ENCODE results near the gene CERS5.

CERS5 gene

DNA sequence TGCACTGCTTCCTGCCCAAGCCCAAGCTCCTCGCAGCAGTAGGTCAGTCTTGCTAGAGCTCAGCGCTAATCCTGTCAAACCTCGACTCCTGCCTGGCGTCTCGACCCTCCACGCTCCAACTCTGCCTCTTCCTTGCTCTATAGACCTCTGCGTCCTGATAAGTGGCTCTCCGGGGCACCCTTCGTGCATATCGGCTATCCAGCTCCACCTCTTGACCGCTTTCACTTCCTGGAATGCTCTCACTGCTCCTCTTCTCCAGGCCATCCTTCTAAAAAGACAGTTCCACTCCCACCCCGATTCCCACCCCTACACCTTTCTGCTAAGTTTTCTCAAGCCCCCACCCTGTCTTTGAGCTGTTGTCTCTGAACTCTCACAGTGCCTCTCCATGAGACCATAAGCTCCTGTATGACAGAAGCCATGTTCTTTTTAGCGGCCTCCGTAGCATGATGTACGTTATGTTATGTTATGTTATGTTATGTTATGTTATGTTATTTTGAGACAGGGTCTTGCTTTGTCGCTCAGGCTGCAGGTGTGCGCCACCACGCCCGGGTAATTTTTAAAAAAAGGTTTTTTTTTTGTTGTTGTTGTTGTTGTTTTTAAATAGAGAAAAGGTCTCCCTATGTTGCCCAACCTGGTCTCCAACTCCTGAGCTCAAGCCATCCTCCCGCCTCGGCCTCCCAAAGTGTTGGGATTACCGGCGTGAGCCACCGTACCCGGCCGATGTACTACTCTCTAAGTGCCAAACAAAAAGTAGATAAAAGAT is 54.5 kb downstream of the CERS5 start:
- H3K4me3 ChIP-seq (ENCODE audit: low read depth, low read length): peak overlapping the region; percentile 96
- no peak for DNase-seq (ENCODE audit: low read depth)
- TF ChIP-seq, protein P1, sequence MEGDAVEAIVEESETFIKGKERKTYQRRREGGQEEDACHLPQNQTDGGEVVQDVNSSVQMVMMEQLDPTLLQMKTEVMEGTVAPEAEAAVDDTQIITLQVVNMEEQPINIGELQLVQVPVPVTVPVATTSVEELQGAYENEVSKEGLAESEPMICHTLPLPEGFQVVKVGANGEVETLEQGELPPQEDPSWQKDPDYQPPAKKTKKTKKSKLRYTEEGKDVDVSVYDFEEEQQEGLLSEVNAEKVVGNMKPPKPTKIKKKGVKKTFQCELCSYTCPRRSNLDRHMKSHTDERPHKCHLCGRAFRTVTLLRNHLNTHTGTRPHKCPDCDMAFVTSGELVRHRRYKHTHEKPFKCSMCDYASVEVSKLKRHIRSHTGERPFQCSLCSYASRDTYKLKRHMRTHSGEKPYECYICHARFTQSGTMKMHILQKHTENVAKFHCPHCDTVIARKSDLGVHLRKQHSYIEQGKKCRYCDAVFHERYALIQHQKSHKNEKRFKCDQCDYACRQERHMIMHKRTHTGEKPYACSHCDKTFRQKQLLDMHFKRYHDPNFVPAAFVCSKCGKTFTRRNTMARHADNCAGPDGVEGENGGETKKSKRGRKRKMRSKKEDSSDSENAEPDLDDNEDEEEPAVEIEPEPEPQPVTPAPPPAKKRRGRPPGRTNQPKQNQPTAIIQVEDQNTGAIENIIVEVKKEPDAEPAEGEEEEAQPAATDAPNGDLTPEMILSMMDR (IDR thresholded peaks at IDR 0.05; ENCODE audit: low read depth, low read length): no peak
- TF ChIP-seq, protein P2, sequence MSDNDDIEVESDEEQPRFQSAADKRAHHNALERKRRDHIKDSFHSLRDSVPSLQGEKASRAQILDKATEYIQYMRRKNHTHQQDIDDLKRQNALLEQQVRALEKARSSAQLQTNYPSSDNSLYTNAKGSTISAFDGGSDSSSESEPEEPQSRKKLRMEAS (IDR thresholded peaks at IDR 0.05; ENCODE audit: low read depth, low read length): no peak
- TF ChIP-seq MYC (IDR thresholded peaks at IDR 0.05; ENCODE audit: low read depth, low read length) (no peak), POLR2A (IDR thresholded peaks at IDR 0.05; ENCODE audit: extremely low read depth, insufficient read length) (no peak)

DNA sequence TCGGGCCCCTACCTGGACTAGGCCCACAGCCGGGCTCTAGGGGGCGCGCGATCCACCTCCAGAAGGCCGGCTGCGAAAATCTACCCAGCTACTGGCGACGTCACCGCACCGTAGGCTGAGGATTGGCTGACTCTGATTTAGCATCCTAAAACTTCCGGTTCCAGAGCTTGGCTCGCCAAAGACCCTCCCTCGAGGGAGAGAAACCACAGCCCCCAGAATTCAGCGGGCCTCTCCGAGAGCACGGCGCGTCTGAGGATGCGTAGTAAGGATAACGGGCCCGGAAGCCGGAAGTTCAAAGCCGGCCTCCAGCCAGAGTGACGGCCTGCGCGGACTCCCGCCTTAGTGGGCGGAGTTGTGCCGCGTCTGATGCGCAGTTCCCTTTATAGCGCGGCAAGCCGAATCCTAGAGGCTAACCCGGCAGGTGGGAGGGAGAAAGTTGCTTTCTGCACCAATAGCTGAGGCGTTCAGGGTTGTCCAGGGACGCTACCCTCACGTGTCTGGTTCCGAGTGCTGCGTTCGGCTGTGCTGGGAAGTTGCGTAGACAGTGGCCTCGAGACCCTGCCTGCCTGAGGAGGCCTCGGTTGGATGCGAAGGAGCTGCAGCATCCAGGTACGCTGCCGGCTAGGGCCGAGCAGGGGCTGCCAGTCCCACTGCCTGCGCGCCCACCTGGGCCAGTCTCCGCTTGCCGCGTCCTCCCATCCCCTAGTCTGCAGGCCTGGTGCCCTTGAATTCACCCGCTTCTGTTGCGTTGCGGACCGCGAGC is 55.3 kb downstream of the CERS5 start, which contains the start of gene COX14:
TSS of gene COX14 (plus strand) at position 544 of the 763 bp plus-strand sequence. CDS start 7,808 bp downstream, outside the sequence.
- peak; percentile 65 for TF ChIP-seq MYC (IDR thresholded peaks at IDR 0.05; ENCODE audit: low read depth, low read length)
- TF ChIP-seq, protein P1 (IDR thresholded peaks at IDR 0.05; ENCODE audit: low read depth, low read length): peak; percentile 87
- TF ChIP-seq, protein P2 (IDR thresholded peaks at IDR 0.05; ENCODE audit: low read depth, low read length): peak; percentile 93
- peak; percentile 92 for TF ChIP-seq POLR2A (IDR thresholded peaks at IDR 0.05; ENCODE audit: extremely low read depth, insufficient read length)
- peak within 1 kb of the TSS; percentile 96 for H3K4me3 ChIP-seq (ENCODE audit: low read depth, low read length)
- DNase-seq (ENCODE audit: low read depth): peak; percentile 100

DNA sequence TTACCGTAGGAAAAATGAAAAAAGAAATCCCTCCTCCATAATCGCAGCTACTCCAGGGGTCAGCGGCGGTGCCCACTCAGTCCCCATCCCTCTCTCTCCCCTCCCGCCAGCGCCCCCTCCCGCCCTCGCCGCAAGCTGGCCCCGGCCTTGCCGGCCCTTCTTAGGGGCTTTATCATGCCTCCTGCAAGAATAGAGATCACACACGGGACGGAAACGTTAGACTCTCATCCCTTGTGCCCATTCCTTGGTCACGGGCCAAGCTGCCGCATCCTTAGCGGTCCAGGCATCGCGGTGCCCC is 55.8 kb downstream of the CERS5 start:
- TF ChIP-seq POLR2A (IDR thresholded peaks at IDR 0.05; ENCODE audit: extremely low read depth, insufficient read length) (no peak), MYC (IDR thresholded peaks at IDR 0.05; ENCODE audit: low read depth, low read length) (no peak)
- TF ChIP-seq, protein P2 (IDR thresholded peaks at IDR 0.05; ENCODE audit: low read depth, low read length): no peak
- TF ChIP-seq, protein P1 (IDR thresholded peaks at IDR 0.05; ENCODE audit: low read depth, low read length): no peak
- DNase-seq (ENCODE audit: low read depth): no peak
- no peak overlapping the region for H3K4me3 ChIP-seq (ENCODE audit: low read depth, low read length)

DNA sequence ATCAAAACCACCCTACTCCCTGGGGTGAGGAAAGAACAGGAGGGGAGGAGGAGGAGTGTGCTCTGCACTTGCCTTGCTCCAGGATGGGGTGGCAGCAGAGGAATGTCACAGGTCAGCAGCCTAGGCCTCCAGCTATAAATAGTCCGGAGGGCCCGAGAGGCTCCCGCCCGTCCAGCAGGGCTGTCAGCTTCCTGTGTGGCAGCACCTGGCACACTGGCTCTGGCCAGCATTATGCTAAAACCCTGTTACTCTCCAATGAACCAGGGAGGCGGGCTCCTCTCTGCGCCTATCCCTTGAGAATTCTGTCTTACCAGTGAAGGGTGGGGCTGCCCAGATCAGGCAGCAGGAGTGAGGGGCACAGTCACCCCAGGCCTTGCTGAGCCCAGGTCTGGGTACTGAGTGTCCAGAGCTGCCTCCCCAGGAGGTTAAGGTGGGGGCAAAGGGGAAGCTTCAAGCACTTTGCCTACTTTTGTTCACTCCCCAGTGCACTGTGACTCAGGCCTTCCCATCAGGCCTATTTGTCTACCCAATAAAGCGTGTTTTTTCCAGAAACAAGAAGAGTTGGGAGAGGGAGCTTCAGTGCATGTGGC is 56.3 kb downstream of the CERS5 start:
- TF ChIP-seq, protein P2 (IDR thresholded peaks at IDR 0.05; ENCODE audit: low read depth, low read length): no peak
- TF ChIP-seq POLR2A (IDR thresholded peaks at IDR 0.05; ENCODE audit: extremely low read depth, insufficient read length) (no peak), MYC (IDR thresholded peaks at IDR 0.05; ENCODE audit: low read depth, low read length) (no peak)
- TF ChIP-seq, protein P1 (IDR thresholded peaks at IDR 0.05; ENCODE audit: low read depth, low read length): no peak
- DNase-seq (ENCODE audit: low read depth): peak; percentile 57
- H3K4me3 ChIP-seq (ENCODE audit: low read depth, low read length): no peak overlapping the region

DNA sequence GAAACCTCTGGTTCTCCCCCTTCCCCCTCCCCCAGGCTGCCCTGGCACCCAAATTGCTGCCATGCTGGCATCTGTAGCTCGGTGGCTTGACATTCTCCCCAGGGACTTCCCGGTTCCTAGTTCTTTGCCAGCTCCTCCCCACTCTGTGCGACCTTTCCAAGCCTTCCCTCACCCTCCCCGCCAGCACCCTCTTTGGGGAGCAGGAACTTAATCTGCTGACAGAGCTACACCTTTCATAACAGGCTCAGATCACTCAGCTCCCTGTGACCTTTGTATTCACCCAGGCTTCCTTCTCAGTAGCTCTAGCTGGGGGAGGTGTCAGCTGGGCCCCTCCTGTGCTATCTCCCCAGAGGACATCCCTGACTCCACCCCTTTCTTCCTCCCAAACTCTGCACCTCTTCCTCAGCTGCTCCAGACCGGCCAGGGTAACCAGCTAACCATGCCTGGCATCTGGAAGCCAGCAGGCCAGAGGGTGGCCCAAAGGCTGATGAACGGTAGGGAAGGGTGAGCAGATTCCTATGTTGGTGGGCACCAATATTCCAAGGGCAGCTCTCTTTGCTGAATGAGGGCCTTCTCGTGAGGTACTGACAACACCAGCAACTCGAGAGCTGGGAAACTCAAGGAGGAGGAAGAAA is 56.9 kb downstream of the CERS5 start:
- DNase-seq (ENCODE audit: low read depth): peak; percentile 72
- H3K4me3 ChIP-seq (ENCODE audit: low read depth, low read length): no peak overlapping the region
- no peak for TF ChIP-seq MYC (IDR thresholded peaks at IDR 0.05; ENCODE audit: low read depth, low read length)
- TF ChIP-seq POLR2A (IDR thresholded peaks at IDR 0.05; ENCODE audit: extremely low read depth, insufficient read length): no peak
- TF ChIP-seq, protein P2 (IDR thresholded peaks at IDR 0.05; ENCODE audit: low read depth, low read length): no peak
- TF ChIP-seq, protein P1 (IDR thresholded peaks at IDR 0.05; ENCODE audit: low read depth, low read length): no peak

Measured in NB4 (cell line).